Neural progenitor cell (in vitro differentiated cells): ENCODE measurements around the gene ZNF625. TPM values are rescaled to one million over a fixed set of nuclear protein-coding genes. Genes with fewer than 3 reads are reported as not detected.

Experiments
- DNase-seq: peaks from one replicate; pipeline ENCODE4 v3.0.0-alpha.2; 2016; ENCODE audit warnings: low spot score
- H2AFZ ChIP-seq: fragments of 200-600 bp; sonication (generic); replicated peaks from 2 replicates; pipeline ENCODE4 v1.6.1; 2016; ENCODE audit warnings: antibody characterized with exemption
- H3F3A ChIP-seq: fragments of 200-600 bp; sonication (generic); 2 replicates; pipeline ENCODE4 v1.6.1; 2016; ENCODE audit warnings: antibody characterized with exemption, low read depth
- H3K27ac ChIP-seq: fragments of 200-600 bp; sonication (generic); 2 replicates; pipeline ENCODE4 v1.5.1; 2016; ENCODE audit warnings: mild to moderate bottlenecking
- H3K27me3 ChIP-seq: fragments of 200-600 bp; sonication (generic); 2 replicates; pipeline ENCODE4 v1.6.1; 2016; ENCODE audit warnings: mild to moderate bottlenecking, moderate library complexity
- H3K36me3 ChIP-seq: fragments of 200-600 bp; sonication (generic); 2 replicates; pipeline ENCODE4 v1.5.1; 2016
- H3K4me1 ChIP-seq: fragments of 200-600 bp; sonication (generic); 2 replicates; pipeline ENCODE4 v1.6.1; 2016; ENCODE audit warnings: mixed run types
- H3K4me2 ChIP-seq: fragments of 200-600 bp; sonication (generic); 2 replicates; pipeline ENCODE4 v1.6.1; 2016
- H3K4me3 ChIP-seq: fragments of 200-600 bp; sonication (generic); 2 replicates; pipeline ENCODE4 v1.5.1; 2016
- H3K79me2 ChIP-seq: fragments of 200-600 bp; sonication (generic); 2 replicates; pipeline ENCODE4 v1.6.1; 2016; ENCODE audit warnings: low read depth
- H3K9ac ChIP-seq: fragments of 200-600 bp; sonication (generic); 2 replicates; pipeline ENCODE4 v1.6.1; 2016
- H3K9me3 ChIP-seq: fragments of 200-600 bp; sonication (generic); 2 replicates; pipeline ENCODE4 v1.5.1; 2016; ENCODE audit warnings: low read depth
- H4K20me1 ChIP-seq: fragments of 200-600 bp; sonication (generic); 2 replicates; pipeline ENCODE4 v1.6.1; 2016; ENCODE audit warnings: low read depth
- H3K27ac Mint-ChIP-seq: 3 replicates; pipeline ENCODE4 v1.8.0; 2021; ENCODE audit warnings: mixed read lengths
- H3K27me3 Mint-ChIP-seq: 2 replicates; pipeline ENCODE4 v1.8.0; 2022; ENCODE audit warnings: low read depth, mild to moderate bottlenecking, inconsistent platforms, moderate library complexity, mixed read lengths; ENCODE audit not compliant: insufficient read depth
- H3K36me3 Mint-ChIP-seq: 3 replicates; pipeline ENCODE4 v1.8.0; 2021; ENCODE audit warnings: mixed read lengths
- H3K4me1 Mint-ChIP-seq: 3 replicates; pipeline ENCODE4 v1.8.0; 2021; ENCODE audit warnings: mixed read lengths
- H3K4me3 Mint-ChIP-seq: 3 replicates; pipeline ENCODE4 v1.8.0; 2021; ENCODE audit warnings: mild to moderate bottlenecking, moderate library complexity, mixed read lengths
- H3K9me3 Mint-ChIP-seq: 3 replicates; pipeline ENCODE4 v1.8.0; 2020; ENCODE audit warnings: mixed read lengths
- CTCF ChIP-seq: fragments of 200-600 bp; sonication (generic); IDR thresholded peaks from 2 replicates; pipeline ENCODE4 v1.5.1; 2017; ENCODE audit warnings: antibody characterized with exemption, mild to moderate bottlenecking
- EZH2 ChIP-seq: fragments of 200-600 bp; sonication (generic); IDR thresholded peaks from 2 replicates; pipeline ENCODE4 v1.6.1; 2017; ENCODE audit warnings: antibody characterized with exemption, mild to moderate bottlenecking, moderate library complexity
- EZH2phosphoT487 ChIP-seq: fragments of 200-600 bp; sonication (generic); IDR thresholded peaks from 2 replicates; pipeline ENCODE4 v1.6.1; 2017; ENCODE audit warnings: antibody characterized with exemption
- total RNA-seq: library from RNA; depleted of rRNA; stranded (reverse); fragments of >200 nt; gene quantifications from 2 replicates; pipeline ENCODE4 v1.2.3, GENCODE V29; 2015; ENCODE audit warnings: low replicate concordance

Gene ZNF625
- total RNA-seq, 1 donor from 2014 or later, result 39.8 TPM

- Histone ChIP-seq H3K9me3 (peaks cover 7% of the 10 kb centered on the region), H3K9ac (no peak overlapping the region), H3K27me3 (no peaks in the 10 kb centered on the region), H3K4me1 (peaks cover 5% of the 10 kb centered on the region), H3K4me3 (no peak overlapping the region), H2AFZ (no peak overlapping the region), H4K20me1 (no peaks in the 10 kb centered on the region), H3K36me3 (peaks cover 38% of the 10 kb centered on the region), H3K27ac (no peak overlapping the region), H3K79me2 (peaks cover 37% of the 10 kb centered on the region), H3F3A (peaks cover 36% of the 10 kb centered on the region), H3K4me2 (no peak overlapping the region)
- Mint-ChIP-seq H3K9me3 (peaks cover 67% of the 10 kb centered on the region), H3K27ac (no peak overlapping the region), H3K27me3 (peaks cover 20% of the 10 kb centered on the region), H3K4me1 (peaks cover 21% of the 10 kb centered on the region), H3K36me3 (peaks cover 69% of the 10 kb centered on the region), H3K4me3 (peak overlapping the region; percentile 94)
- TF ChIP-seq CTCF (no peak), EZH2phosphoT487 (no peak), EZH2 (no peak)
- DNase-seq, result no peak
These were observed 15.2 kb downstream of the ZNF625 start for GRCh38 chr19:12141405-12141736.

GRCh38 chr19:12140545-12141404 is 15.8 kb downstream of the ZNF625 start:
- H3K4me1 ChIP-seq, result peaks cover 5% of the 10 kb centered on the region
- no peaks in the 10 kb centered on the region for H3K27me3 ChIP-seq
- peak overlapping the region; percentile 65 for H3K4me2 ChIP-seq
- H3K9me3 ChIP-seq, result peaks cover 7% of the 10 kb centered on the region
- DNase-seq, result peak; percentile 87
- TF ChIP-seq CTCF, result peak; percentile 92
- no peak for TF ChIP-seq EZH2
- no peaks in the 10 kb centered on the region for H4K20me1 ChIP-seq
- Mint-ChIP-seq H3K36me3 (peaks cover 66% of the 10 kb centered on the region), H3K4me3 (peak overlapping the region; percentile 94), H3K27ac (peak overlapping the region; percentile 3), H3K4me1 (peaks cover 21% of the 10 kb centered on the region), H3K27me3 (peaks cover 18% of the 10 kb centered on the region), H3K9me3 (peaks cover 64% of the 10 kb centered on the region)
- peaks cover 38% of the 10 kb centered on the region for H3K79me2 ChIP-seq
- peaks cover 35% of the 10 kb centered on the region for H3K36me3 ChIP-seq
- no peak overlapping the region for H2AFZ ChIP-seq
- no peak overlapping the region for H3K27ac ChIP-seq
- peak overlapping the region; percentile 85 for H3K4me3 ChIP-seq
- H3F3A ChIP-seq, result peaks cover 36% of the 10 kb centered on the region
- no peak overlapping the region for H3K9ac ChIP-seq

DNA sequence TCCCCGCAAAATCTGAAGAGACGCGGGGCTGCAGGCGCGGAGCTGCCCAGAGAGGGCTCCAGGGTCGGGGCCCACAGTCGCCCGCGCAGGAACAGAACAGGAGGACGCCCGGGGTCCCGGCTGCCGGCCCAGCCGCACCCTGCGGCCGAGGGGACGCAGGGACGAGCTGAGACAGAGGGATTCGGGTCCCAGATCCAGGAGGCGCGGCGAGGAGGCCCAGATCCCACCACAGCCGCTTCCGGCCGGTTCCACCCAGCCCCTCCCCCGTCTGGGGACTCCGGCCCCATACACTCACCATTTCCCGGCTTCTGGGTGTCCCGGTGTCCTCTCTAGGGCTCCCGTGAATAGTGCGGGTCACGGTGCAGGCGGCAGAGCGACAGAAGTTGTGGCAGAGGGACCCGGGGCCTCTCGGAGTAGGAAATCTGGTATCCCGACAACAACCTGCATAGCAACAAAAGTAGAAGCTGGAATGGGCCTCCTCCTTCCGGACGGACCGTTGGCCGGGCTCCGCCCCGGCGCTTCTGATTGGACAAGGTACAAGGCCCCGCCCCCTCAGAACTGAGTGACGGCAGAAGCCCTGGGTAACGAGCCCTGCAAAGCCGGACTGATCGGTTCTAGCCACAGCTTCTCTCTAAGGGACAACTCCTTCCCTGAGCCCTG is 16.5 kb downstream of the ZNF625 start, which contains the start of gene ZNF20:
Gene ZNF20, minus strand, starts transcription at position 466 of the 660 bp plus-strand sequence. Its CDS starts 168 bp downstream, at position 298.
- TF ChIP-seq CTCF (no peak), EZH2 (peak; percentile 47), EZH2phosphoT487 (no peak)
- H4K20me1 ChIP-seq, result no peaks in the 10 kb centered on the region
- peak within 1 kb of the TSS; percentile 85 for H3K4me3 ChIP-seq
- no peaks in the 10 kb centered on the region for H3K27me3 ChIP-seq
- peak within 1 kb of the TSS; percentile 67 for H2AFZ ChIP-seq
- Mint-ChIP-seq H3K27ac (peak within 1 kb of the TSS; percentile 97), H3K9me3 (peaks cover 63% of the 10 kb centered on the region), H3K36me3 (peaks cover 64% of the 10 kb centered on the region), H3K4me1 (peaks cover 21% of the 10 kb centered on the region), H3K27me3 (peaks cover 18% of the 10 kb centered on the region), H3K4me3 (peak within 1 kb of the TSS; percentile 94)
- peaks cover 14% of the 10 kb centered on the region for H3K9me3 ChIP-seq
- peak within 1 kb of the TSS; percentile 80 for H3K4me2 ChIP-seq
- peak within 1 kb of the TSS; percentile 100 for H3K27ac ChIP-seq
- peak within 1 kb of the TSS; percentile 93 for H3K9ac ChIP-seq
- peaks cover 42% of the 10 kb centered on the region for H3K79me2 ChIP-seq
- H3K4me1 ChIP-seq, result peaks cover 5% of the 10 kb centered on the region
- peaks cover 35% of the 10 kb centered on the region for H3K36me3 ChIP-seq
- DNase-seq, result peak; percentile 99
- H3F3A ChIP-seq, result peaks cover 36% of the 10 kb centered on the region
